Measurements from ENCODE around the gene SCAND1.
"Not testable (repeated sequence)": the region's sequence is repeated elsewhere in the genome, so short reads cannot be mapped to it uniquely, and the experiment has no call there.

Gene SCAND1

DNA sequence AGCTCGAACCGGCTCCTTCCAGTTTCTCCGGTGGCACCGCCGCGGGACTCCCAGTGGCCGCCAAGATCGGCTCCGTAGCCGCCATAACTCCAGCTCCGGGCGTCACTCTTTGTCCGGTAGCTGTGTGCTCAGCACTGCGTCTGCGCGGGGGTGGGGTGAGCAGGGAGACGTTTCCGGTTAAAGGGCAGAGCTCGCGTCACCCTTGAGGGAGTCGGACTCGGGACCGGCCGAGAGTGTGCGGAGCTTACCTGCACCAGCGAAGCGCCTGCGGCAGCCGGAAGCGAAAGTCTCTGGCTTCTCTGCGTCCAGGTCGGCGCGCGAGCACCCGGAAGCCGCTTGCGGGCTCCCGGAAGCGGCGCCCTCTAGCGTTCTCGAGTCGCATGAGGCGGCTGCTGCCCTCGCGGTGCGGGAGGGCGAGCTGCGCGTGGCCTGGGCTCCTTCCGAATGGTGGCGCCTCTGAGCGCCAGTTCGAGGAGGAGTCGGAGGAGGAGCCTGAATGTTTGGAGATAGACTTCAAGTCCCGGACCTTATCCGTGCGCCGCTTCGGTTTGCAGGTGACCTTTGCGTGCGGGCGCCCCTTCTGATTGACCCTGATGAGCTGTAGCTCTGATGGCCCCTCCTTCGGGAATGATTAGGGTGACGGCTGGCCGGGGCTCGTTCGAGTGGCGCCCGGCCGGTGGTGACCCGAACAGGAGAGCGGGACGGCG is at the start of gene SCAND1:
Gene SCAND1 (minus strand): TSS at position 303 of the 707 bp plus-strand sequence. CDS start 218 bp downstream, at position 85.
- peak; percentile 98 for DNase-seq

DNA sequence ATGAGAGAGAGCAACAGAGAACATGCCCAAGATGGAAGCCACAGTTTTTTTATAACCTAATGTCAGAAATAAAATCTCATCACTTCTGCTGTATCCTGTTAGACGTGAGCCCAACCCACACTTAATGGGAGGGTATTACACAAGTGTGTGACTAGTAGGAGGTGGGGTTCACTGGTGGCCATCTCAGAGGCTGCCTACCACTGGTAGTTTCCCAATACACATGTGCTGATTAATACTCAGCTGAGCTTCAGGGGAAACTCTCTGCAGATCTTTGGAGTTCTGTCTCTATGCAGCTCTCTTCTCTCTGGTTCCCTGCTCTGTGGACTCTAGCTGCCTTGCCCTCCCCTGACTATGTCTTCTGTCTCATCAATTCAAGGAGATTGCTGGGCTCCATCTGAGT is 49.7 kb upstream of the SCAND1 start:
- DNase-seq: no peak

DNA sequence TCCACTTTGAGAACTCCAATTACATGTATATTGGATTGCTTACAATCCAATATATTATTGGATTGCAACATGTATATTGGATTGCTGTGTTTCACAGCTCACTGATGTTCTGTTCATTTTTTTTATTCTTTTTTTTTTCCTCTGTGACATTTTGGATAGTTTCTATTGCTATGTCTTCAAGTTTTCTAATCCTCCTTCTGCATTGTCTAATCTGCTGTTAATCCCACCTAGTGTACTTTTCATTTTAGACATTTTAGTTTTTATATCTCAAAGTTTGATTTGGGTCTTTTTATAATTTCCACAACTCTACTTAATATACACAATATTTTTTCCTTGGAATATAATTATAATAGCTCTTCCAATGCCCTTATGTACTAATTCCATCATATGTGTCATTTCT is 48.6 kb upstream of the SCAND1 start:
- no peak for DNase-seq

DNA sequence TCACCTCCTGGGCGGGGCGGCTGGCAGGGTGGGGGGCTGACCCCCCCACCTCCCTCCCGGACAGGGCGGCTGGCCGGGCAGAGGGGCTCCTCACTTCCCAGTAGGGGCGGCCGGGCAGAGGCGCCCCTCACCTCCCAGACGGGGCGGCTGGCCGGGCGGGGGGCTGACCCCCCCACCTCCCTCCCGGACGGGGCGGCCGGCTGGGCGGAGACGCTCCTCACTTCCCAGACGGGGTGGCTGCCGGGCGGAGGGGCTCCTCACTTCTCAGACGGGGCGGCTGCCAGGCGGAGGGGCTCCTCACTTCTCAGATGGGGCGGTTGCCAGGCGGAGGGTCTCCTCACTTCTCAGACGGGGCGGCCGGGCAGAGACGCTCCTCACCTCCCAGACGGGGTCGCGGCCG is 47.0 kb upstream of the SCAND1 start:
- DNase-seq: not testable (repeated sequence)

DNA sequence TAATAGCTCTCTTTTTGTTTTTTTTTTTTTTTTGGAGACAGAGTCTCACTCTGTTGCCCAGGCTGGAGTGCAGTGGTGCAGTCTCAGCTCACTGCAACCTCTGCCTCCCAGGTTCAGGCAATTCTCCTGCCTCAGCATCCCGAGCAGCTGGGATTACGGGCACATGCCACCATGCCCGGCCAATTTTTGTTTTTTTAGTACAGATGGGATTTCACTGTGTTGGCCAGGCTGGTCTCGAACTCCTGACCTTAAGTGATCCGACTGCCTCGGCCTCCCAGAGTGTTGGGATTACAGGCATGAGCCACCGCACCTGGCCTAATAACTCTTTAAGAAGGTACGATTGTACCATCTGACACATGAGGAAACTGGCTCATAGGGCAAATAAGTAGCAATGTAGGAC is 42.2 kb upstream of the SCAND1 start:
- not testable (repeated sequence) for DNase-seq

DNA sequence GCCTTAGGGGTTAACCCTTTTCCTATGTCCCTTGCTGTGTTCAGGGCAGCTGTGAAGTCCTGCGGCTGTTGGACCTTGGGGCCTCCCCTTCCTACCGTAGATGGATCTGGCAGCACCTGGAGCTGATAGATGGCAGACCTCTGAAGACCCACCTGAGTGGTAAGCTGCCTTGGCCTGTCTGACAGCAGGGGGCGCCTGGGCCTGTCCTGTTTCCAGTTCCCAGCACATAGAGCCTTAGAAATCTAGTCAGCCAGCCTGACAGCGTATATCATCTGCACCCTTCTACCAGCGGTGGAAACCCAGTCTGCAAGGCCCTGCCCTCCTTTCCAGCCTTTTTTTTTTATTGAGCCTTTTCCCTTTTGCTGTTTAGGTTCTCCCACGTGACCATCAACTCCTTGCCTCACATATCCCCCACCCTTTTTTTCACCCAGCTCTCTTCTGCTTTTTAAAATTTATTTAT is 40.7 kb upstream of the SCAND1 start:
- peak; percentile 88 for DNase-seq

DNA sequence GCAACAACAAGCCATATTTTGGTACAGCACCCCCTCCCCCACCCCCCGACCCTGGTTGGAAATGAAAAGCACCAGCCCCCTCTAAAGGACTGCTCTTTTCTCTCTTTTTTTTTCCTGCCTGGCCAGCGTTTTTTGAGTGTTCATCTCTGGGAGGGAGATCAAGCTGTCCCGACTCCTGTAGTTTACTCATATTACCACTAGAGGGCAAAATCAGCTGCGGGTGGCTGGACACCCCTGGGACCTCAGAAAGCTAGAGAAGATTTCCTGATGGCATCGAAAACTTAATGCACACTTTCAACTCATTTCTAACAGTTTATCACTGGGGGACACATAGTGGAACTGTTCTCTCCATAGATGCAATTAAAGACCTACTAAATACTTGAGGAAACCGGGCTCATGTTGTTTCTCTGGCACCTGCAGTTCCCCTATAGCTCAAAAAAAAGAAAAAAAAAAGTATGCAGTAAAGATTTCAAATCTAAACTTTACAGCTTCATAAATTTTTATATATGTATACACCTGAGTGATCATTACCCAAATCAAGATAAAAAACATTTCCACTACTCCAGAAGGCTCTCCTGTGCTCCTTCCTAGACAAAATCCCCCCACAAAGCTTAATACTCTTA is 38.5 kb upstream of the SCAND1 start:
- DNase-seq: peak; percentile 85

DNA sequence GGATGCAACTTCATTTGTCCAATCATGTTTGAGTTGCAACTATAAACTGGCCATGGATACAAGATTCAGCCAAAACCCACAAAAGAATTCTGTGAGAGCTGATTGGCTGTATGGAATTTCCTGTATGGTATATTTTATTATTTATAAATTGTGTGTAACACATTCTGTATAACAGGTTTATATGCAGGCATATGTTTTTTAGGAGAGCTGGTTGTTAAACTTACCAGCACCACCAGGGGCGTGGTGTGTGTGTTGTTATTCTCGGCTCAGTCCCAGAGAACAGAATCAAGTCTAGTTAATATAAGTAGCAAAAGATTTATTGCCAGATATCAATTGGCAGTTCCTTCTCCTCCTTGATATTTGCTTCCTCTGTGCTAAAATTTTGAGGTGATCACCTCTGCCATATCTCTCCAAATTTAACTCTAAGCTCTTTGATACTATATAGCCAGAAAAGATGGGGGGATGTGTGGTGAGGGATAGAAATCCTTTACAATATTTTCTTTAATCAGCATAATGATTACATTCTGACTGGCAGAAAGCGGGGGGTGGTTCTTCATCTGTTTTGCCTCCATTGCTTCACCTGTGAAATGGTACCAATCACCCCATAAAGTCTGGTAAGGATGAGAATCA is 37.0 kb upstream of the SCAND1 start:
- DNase-seq: peak; percentile 66

DNA sequence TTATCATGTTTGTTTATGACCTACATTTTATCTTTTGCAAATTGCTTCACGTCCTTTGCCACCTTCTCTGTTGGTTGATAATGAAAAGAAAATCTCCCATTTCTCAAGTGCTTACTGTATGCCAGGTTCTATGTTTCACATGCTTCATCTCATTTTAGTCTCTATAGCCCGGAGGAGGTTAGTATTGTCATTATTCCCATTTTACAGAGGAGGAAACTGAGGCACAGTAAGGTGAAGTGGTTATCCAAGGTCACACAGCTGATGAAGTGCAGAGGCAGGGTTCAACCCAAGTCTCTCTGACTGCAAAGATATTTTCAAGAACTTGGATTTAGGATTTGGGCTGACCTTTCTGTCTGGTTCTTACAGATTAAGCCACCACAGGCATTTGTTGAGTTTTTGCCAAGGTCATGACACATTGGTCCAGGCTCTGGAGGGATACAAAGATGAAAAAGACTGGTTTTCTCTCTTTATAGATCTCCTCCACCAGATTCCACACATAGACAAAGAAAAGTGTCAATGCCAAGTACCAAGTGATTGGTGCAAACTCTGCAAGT is 34.7 kb upstream of the SCAND1 start:
- no peak for DNase-seq

DNA sequence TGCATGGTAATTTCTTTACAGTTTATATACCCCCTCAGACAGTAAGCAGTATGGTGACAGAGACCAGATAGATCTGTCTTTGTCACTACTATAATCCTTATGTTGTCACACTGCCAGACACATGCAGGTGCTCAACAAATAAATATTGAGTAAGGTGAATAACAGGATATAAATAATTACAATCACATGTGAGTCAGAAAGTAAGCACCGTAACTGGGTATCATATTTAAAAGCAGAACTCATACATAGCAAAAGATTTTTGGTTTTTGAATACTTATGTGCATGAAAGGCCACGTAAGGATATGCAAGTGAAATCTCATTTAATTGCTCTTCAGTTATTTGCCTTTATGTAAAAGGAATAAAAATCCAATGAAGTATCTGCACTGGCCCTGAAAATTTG is 31.5 kb upstream of the SCAND1 start:
- no peak for DNase-seq

DNA sequence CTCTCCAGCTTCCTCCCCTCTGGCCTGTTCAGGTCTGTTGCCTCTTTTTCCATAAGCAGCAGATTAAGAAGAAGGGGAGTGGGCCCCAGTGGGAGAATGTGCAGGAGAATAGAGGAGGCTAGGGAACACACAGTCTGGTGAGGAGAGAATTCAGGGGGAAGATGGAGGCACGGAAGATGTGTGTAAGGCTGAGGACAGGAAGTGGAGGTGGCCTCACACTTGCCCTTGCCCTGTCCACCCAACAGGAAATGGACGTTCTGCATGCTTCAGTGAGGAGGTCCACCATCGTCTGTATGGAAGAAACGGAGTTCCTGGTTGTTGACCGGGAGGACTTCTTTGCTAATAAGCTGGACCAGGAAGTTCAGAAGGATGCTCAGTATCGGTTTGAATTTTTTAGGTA is 30.1 kb upstream of the SCAND1 start:
- no peak for DNase-seq

DNA sequence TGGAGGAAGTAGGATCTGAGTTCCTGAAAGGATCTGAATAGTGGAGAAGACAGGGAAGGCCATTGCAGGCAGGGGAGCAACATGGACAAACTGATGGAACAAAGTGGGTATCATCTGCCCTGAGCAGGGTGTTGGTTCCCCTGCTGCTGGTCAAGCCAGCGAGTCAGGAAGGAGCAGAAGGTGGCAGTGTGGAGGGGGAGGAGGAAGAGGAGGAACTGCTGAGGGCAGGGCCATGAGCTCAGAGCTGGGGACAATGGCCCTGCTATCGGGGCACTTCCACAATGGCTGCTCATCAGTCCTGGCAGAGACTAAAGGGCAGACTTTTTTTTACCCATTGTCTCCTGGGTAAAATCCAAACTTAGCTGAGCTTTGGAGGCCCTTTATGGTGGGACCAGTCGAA is 27.7 kb upstream of the SCAND1 start:
- peak; percentile 12 for DNase-seq

DNA sequence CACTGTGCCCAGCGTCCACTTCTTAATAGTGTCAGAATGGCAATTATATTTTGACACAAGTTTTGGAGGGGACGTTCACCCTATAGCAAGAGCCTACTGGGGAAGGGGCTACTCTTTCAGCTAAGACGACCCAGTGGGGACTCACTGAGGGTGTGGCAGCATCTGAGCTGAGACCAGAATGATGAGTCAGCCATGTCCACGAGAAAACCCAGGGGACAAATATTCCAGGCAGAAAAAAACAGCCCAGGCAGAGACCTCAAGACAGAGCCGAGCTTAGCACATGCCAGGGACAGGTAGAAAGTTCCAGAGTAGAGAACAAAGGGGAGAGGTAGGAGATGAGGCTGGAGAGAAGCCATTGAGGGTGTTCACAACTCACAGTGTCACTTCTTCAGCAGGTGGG is 25.2 kb upstream of the SCAND1 start:
- no peak for DNase-seq

DNA sequence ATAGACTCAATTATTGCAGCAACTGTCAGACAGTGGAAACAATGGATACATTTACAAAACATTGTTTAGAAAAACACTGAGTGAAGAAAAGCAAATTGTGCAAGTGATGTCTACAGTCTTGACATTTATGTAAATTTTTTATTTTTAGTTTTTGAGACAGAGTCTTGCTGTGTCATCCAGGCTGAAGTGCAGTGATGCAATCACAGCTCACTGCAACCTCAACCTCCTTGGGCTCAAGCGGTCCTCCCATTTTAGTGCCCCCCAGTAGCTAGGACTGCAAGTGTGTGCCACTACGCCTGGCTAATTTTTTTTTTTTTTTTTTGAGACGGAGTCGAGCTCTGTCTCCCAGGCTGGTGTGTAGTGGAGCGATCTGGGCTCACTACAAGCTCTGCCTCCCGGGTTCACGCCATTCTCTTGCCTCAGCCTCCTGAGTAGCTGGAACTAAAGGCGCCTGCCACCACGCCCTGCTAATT is 23.8 kb upstream of the SCAND1 start:
- DNase-seq: peak; percentile 50

DNA sequence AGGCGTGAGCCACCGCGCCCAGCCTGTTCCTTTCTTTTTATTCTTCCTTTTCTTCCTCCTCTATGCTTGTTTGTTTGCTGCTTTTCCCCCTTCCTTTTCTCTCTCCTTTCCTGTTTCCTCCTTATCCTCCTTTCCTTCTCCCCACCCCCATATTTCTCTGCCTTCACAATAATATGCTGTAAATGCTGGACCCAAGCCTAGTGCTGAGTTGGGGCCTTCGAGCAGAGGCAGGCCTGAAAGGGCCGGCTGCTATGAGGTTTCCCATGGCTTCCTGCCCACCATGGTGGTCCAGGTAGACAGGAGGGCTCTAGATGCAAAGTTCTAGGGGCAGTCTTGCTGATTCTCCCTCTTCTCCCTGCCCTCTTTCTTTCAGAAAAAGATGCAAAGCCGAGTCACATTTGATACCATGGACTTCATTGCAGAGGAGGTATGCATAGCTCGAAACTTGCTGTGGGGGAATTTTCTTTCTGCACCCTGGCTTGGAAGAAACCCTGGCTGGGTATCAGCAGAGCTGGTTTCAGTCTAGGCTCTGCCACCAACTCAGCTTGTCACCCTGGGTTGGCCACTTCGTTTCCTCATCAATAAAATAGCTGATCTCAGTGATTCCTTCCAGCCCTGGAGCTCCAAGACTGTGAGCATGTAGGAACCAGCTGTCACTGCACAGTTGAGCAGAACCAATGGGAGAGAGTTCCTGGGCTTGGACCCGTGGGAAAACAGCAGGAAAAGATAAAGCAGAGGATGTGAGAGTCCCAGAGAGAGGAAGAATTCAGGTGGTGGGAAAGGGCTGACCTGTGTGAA is 21.5 kb upstream of the SCAND1 start:
- DNase-seq: no peak

DNA sequence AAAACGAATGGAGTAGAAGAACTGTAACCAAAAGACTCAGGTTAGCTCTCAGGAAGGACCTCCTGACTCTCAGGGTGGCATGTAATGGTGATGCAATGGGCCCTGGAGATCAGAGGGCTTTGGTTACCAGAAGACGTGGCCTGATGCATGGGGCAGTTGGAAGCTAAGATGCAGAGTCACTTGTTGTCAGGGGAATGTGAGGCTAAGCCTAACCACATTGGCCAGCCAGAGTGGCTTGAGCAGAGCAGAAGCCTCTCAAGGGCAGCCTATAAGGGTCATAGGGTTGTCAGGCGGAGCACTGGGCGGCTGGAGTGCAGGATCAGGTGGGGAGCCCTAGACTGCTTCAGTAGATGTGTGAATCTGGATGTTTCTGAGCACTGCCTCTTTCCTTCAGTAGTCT is 20.0 kb upstream of the SCAND1 start:
- no peak for DNase-seq

DNA sequence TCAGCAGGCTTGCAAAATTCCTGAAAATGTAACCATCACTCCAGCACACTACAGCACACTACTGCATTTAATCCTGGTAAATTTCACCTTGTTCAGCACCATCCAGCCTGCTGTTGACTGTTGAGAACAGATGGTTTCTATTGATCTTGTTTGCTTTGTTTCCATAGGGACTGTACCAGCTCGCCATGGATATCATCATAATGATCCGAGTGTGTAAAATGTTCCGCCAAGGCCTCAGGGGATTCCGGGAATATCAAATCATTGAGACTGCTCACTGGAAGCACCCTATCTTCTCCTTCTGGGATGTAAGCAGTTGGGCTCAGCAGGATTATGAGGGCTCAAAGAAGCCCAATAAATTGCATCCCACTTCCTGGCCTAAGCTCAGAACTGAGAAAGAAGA is 18.2 kb upstream of the SCAND1 start:
- DNase-seq: no peak

DNA sequence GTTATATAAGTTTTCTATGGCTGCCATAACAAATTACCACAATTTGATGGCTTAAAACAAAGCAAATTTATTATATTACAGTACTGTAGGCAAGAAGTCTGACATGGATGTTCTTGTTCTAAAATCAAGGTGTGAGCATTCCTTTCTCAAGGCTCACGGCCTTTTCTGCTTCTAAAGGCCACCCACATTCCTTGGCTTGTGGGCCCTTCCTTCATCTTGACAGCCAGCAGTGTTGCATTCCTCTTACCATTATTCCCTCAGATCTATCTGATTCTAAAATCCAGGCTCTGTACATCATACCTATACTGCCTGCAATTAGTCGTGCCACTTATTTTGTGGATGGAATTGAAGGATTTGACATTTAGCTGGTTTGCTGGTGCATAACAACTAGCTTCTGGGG is 17.7 kb upstream of the SCAND1 start:
- DNase-seq: no peak

DNA sequence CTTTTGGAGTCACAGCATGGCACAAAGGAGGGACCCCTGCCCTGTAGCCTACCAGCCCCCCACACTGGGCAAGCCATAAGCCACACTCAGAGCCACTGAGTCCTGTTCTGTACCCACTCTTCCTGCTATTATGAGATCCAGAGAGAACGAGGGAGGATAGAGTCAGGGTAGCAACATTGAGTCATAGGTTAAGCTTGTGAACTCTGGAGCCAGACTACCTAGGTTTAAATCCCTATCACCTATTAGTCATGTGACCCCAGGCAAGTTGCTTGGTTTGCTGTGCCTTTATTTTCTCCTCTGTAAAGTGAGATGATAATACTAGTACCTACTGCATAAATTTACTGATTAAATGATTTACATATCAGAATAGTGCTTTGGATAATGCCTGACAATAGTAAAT is 14.6 kb upstream of the SCAND1 start:
- no peak for DNase-seq

DNA sequence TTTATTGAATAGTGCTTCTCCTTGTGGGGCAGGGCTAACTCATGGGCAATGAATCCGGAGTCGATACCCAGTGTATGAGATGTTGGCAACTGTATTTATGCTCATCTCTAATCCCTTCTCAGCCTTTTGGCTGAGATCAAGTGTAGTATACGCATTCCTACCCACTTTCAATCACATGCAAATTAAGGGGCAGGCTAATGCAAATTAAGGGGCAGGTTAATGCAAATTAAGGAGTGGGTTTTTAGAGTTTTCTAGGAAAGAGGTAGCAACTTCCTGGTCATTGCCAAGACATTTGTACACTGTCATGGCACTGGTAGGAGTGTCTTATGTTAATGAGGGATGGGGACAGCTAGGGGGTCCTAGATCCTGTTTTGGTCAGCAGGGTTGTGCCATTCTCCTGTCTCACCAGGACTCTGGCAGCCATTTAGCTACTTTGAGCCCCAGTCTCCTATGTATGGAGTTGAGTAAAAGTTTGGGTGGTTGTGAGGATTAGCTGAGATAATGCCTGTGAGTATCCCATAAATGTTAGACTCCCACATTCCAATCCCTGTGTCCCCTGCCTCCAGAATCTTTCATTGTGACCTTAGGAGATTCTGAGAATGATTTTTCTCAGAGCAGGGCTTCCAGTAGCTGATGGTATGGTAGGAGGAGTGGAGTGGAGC is 13.8 kb upstream of the SCAND1 start, which contains the start of gene CNBD2:
Gene CNBD2 (plus strand): TSS at position 612 of the 662 bp plus-strand sequence. CDS start 173 bp downstream, outside the sequence.
- DNase-seq: no peak

DNA sequence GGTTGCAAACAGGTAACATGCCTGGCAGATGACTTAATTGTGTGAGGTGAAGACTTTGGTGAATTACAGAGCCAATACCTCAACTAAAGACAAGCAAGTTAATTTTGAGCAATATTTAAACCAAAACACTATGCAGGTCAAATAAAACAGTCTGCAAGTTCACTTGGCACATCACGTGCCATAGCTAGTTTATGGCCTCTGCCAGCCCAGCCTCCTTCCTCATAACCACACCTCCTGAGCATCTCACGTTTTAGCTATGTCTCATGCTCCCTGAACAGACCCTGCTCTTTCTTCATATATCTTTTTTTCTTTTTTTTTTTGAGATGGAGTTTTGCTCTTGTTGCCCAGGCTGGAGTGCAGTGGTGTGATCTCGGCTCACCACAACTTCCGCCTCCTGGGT is 9.6 kb upstream of the SCAND1 start:
- DNase-seq: no peak

DNA sequence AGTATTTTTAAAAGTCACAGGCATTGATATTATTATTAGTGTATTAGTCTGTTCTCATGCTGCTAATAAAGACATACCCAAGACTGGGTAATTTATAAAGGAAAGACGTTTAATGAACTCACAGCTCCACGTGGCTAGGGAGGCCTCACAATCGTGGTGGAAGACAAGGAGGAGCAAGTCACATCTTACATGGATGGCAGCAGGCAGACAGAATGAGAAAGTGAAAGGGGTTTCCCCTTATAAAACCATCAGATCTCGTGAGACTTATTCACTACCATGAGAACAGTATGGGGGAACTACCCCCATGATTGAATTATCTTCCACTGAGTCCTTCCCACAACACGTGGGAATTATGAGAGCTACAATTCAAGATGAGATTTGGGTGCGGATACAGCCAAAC is 5.0 kb upstream of the SCAND1 start:
- DNase-seq: not testable (repeated sequence)

Data from hematopoietic multipotent progenitor cell treated with erythropoietin and hydrocortisone succinate and interleukin-3 and kit ligand, for 4 days (in vitro differentiated cells).